ENCODE results near the gene NNT. TPM values are rescaled to one million over a fixed set of nuclear protein-coding genes. Genes with fewer than 3 reads are reported as not detected.

Gene NNT
- total and polyA plus RNA-seq, 2 experiments from 2014 or later: 55.3 to 102 TPM

- 85% methylated on average over 1 of the region's 1 CpG for WGBS (ENCODE audit: low lambda C conversion rate, missing lambda C conversion rate)
- no peak for TF ChIP-seq EZH2 (IDR thresholded peaks at IDR 0.05; ENCODE audit: borderline replicate concordance)
- no peak for TF ChIP-seq CTCF (IDR thresholded peaks at IDR 0.05; ENCODE audit: poor library complexity)
- TF ChIP-seq EZH2phosphoT487 (IDR thresholded peaks at IDR 0.05; ENCODE audit: low read depth, severe bottlenecking, unreplicated experiment): no peak
These were observed 21.6 kb upstream of the NNT start for GRCh38 chr5:43581398-43581797.

GRCh38 chr5:43582082-43583005, 20.6 kb upstream of the NNT start:
- no peak for DNase-seq (ENCODE audit: low spot score)
- Histone ChIP-seq H3K36me3 (replicated peaks; ENCODE audit: insufficient read depth, low read depth) (no peaks in the 10 kb centered on the region), H3K9me2 (replicated peaks; ENCODE audit: insufficient read depth) (no peaks in the 10 kb centered on the region), H3K9me3 (ENCODE audit: low read depth) (no peaks in the 10 kb centered on the region), H3K4me2 (no peak overlapping the region), H3K4me3 (no peak overlapping the region), H3K27me3 (no peaks in the 10 kb centered on the region), H3K27ac (no peak overlapping the region), H4K20me1 (ENCODE audit: insufficient read depth, poor library complexity, severe bottlenecking) (no peaks in the 10 kb centered on the region), H3K79me2 (no peaks in the 10 kb centered on the region), H3K4me1 (ENCODE audit: insufficient read depth) (no peaks in the 10 kb centered on the region), H2AFZ (no peak overlapping the region)
- WGBS (ENCODE audit: low lambda C conversion rate, missing lambda C conversion rate): 86% methylated on average over 4 of the region's 4 CpGs
- no peak for TF ChIP-seq EZH2 (IDR thresholded peaks at IDR 0.05; ENCODE audit: borderline replicate concordance)
- TF ChIP-seq CTCF (IDR thresholded peaks at IDR 0.05; ENCODE audit: poor library complexity): no peak
- no peak for TF ChIP-seq EZH2phosphoT487 (IDR thresholded peaks at IDR 0.05; ENCODE audit: low read depth, severe bottlenecking, unreplicated experiment)

More at GRCh38 chr5:43581398-43581797, 21.6 kb upstream of the NNT start:
- no peaks in the 10 kb centered on the region for H4K20me1 ChIP-seq (ENCODE audit: insufficient read depth, poor library complexity, severe bottlenecking)
- no peaks in the 10 kb centered on the region for H3K36me3 ChIP-seq (replicated peaks; ENCODE audit: insufficient read depth, low read depth)
- H3K27me3 ChIP-seq: no peaks in the 10 kb centered on the region
- no peak for DNase-seq (ENCODE audit: low spot score)
- H3K4me1 ChIP-seq (ENCODE audit: insufficient read depth): no peaks in the 10 kb centered on the region
- no peak overlapping the region for H3K4me2 ChIP-seq
- no peaks in the 10 kb centered on the region for H3K9me3 ChIP-seq (ENCODE audit: low read depth)
- H3K79me2 ChIP-seq: no peaks in the 10 kb centered on the region
- no peak overlapping the region for H3K4me3 ChIP-seq
- no peak overlapping the region for H3K27ac ChIP-seq
- no peak overlapping the region for H2AFZ ChIP-seq
- no peaks in the 10 kb centered on the region for H3K9me2 ChIP-seq (replicated peaks; ENCODE audit: insufficient read depth)

- Histone ChIP-seq H3K9me2 (replicated peaks; ENCODE audit: insufficient read depth) (no peaks in the 10 kb centered on the region), H3K79me2 (no peaks in the 10 kb centered on the region), H3K4me1 (ENCODE audit: insufficient read depth) (no peaks in the 10 kb centered on the region), H3K27me3 (no peaks in the 10 kb centered on the region), H3K4me3 (no peak overlapping the region), H3K27ac (no peak overlapping the region), H2AFZ (no peak overlapping the region), H3K4me2 (no peak overlapping the region), H4K20me1 (ENCODE audit: insufficient read depth, poor library complexity, severe bottlenecking) (no peaks in the 10 kb centered on the region), H3K36me3 (replicated peaks; ENCODE audit: insufficient read depth, low read depth) (no peaks in the 10 kb centered on the region), H3K9me3 (ENCODE audit: low read depth) (no peaks in the 10 kb centered on the region)
- no peak for DNase-seq (ENCODE audit: low spot score)
- TF ChIP-seq CTCF (IDR thresholded peaks at IDR 0.05; ENCODE audit: poor library complexity) (no peak), EZH2phosphoT487 (IDR thresholded peaks at IDR 0.05; ENCODE audit: low read depth, severe bottlenecking, unreplicated experiment) (no peak), EZH2 (IDR thresholded peaks at IDR 0.05; ENCODE audit: borderline replicate concordance) (no peak)
These were observed 19.3 kb upstream of the NNT start for GRCh38 chr5:43583724-43584123.
